Measurements from ENCODE around the gene UNC13D. TPM values are rescaled to one million over a fixed set of nuclear protein-coding genes. Genes with fewer than 3 reads are reported as not detected.

The UNC13D gene
- total RNA-seq, 1 donor from 2014 or later: 2.7 TPM

DNA sequence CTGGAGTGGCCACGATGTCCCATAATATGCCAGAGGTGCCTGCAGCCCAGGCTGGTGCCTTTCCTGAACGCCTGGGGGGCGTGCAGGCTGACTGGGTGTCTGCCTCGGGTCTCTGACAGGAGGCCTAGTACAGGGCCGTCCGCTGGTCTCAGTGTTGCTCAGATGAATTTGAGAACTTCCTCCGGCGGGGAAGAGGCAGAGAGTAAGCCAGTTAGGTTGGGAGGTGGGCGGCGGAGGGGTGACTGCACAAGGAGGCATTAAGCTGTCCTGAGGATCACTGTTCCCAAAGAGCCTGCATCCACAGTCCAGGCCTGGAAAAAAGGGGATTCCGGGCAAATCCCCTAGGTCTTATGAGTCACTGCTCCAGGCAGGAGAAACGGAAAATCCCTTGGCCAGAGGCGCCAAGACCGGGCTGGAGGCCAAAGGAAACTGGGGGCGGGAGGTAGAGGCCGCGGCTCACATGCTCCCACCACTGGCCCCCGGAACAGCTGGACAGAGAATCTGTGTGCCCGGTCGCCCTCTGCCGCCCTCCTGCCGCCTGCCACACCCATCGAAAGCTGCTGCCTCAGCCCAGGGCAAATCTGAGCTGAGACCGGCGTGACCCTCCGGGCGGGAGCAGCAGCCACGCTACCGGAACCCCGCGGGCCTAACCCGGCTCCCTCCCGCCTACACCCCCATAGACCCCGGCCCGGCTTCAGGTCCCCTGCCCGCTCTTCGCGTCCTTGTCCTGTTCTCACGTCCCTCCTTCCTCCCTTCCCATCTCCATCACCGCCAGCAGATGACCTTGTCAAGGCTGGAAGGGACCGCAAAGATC lies 32.9 kb upstream of the UNC13D start:
- TF ChIP-seq, protein P1, sequence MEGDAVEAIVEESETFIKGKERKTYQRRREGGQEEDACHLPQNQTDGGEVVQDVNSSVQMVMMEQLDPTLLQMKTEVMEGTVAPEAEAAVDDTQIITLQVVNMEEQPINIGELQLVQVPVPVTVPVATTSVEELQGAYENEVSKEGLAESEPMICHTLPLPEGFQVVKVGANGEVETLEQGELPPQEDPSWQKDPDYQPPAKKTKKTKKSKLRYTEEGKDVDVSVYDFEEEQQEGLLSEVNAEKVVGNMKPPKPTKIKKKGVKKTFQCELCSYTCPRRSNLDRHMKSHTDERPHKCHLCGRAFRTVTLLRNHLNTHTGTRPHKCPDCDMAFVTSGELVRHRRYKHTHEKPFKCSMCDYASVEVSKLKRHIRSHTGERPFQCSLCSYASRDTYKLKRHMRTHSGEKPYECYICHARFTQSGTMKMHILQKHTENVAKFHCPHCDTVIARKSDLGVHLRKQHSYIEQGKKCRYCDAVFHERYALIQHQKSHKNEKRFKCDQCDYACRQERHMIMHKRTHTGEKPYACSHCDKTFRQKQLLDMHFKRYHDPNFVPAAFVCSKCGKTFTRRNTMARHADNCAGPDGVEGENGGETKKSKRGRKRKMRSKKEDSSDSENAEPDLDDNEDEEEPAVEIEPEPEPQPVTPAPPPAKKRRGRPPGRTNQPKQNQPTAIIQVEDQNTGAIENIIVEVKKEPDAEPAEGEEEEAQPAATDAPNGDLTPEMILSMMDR (IDR thresholded peaks at IDR 0.05; ENCODE audit: insufficient read depth, low read depth, low read length): no peak
- TF ChIP-seq EZH2 (IDR thresholded peaks at IDR 0.05; ENCODE audit: insufficient read depth, low read length): no peak
- H3K27me3 ChIP-seq (ENCODE audit: insufficient read depth, low read length): peaks cover 5% of the 10 kb centered on the region
- Mint-ChIP-seq H3K9me3 (ENCODE audit: unreplicated experiment) (no peaks in the 10 kb centered on the region), H3K27me3 (ENCODE audit: low read depth, unreplicated experiment) (peaks cover 15% of the 10 kb centered on the region), H3K4me1 (ENCODE audit: low read depth, unreplicated experiment) (peaks cover 13% of the 10 kb centered on the region), H3K27ac (ENCODE audit: unreplicated experiment) (peak overlapping the region; percentile 75), H3K4me3 (ENCODE audit: unreplicated experiment) (peak overlapping the region; percentile 78), H3K36me3 (ENCODE audit: low read depth, unreplicated experiment) (peaks cover 2% of the 10 kb centered on the region)
- H2AFZ ChIP-seq (ENCODE audit: low read depth, low read length): peak overlapping the region; percentile 85
- H3K4me1 ChIP-seq (ENCODE audit: insufficient read depth, low read length): peaks cover 37% of the 10 kb centered on the region
- H4K20me1 ChIP-seq (ENCODE audit: insufficient read depth, low read length): peaks cover 4% of the 10 kb centered on the region
- H3K9me3 ChIP-seq (ENCODE audit: insufficient read depth, low read depth, low read length): no peaks in the 10 kb centered on the region
- H3K4me3 ChIP-seq (ENCODE audit: insufficient read depth, low read depth, low read length): peak overlapping the region; percentile 56
- H3K27ac ChIP-seq (ENCODE audit: low read depth, low read length): peak overlapping the region; percentile 82
- peak overlapping the region; percentile 93 for H3K4me2 ChIP-seq (ENCODE audit: low read length)
- peak overlapping the region; percentile 78 for H3K9ac ChIP-seq (ENCODE audit: low read length)
- no peak for FAIRE-seq
- peak; percentile 90 for DNase-seq (ENCODE audit: low read depth)
- H3K36me3 ChIP-seq (ENCODE audit: insufficient read depth, low read length): no peaks in the 10 kb centered on the region
- H3K79me2 ChIP-seq (ENCODE audit: insufficient read depth, low read length): no peaks in the 10 kb centered on the region

DNA sequence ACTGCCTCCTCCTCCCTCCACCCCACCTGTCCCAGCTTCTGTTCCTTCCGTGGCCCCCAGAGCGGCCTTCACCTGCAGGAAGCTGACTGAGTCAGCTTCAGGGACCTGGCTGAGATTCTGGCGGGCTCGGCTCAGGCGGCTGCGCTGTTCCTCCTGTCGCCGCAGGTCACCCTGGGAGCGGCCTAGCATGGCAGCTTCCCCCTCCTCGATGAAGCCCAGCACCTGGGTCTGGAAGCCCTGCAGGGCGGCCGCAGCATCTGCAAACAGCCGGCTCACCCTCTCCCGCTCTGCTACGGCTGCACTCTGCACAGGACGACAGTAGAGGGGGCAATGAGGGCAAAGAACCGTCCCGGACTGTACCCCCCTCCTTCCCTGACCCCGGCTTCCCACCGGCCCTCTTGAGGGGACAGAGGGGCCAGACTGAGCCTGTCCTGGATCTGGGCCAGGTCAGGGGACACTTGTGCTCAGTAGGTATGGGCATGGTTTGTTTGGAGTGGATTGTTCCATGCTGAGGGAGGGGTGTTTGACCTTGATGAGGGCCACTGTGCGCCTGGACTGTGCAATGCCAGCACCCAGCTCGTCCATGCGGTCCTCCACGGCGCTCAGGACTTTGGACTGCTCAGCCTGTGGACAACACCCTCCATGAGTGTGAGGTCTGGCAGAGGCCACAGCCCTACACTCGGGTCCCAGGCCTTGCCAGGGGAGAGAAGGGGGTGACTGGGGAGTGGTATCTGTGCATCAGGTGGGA lies 32.2 kb upstream of the UNC13D start:
- TF ChIP-seq, protein P1 (IDR thresholded peaks at IDR 0.05; ENCODE audit: insufficient read depth, low read depth, low read length): no peak
- no peak for TF ChIP-seq EZH2 (IDR thresholded peaks at IDR 0.05; ENCODE audit: insufficient read depth, low read length)
- no peak for FAIRE-seq
- no peaks in the 10 kb centered on the region for H3K9me3 ChIP-seq (ENCODE audit: insufficient read depth, low read depth, low read length)
- H2AFZ ChIP-seq (ENCODE audit: low read depth, low read length): peak overlapping the region; percentile 38
- H3K4me1 ChIP-seq (ENCODE audit: insufficient read depth, low read length): peaks cover 37% of the 10 kb centered on the region
- no peaks in the 10 kb centered on the region for H3K9me3 Mint-ChIP-seq (ENCODE audit: unreplicated experiment)
- H3K27me3 Mint-ChIP-seq (ENCODE audit: low read depth, unreplicated experiment): peaks cover 8% of the 10 kb centered on the region
- no peaks in the 10 kb centered on the region for H3K79me2 ChIP-seq (ENCODE audit: insufficient read depth, low read length)
- peak overlapping the region; percentile 69 for H3K27ac Mint-ChIP-seq (ENCODE audit: unreplicated experiment)
- peak overlapping the region; percentile 78 for H3K9ac ChIP-seq (ENCODE audit: low read length)
- peaks cover 2% of the 10 kb centered on the region for H3K27me3 ChIP-seq (ENCODE audit: insufficient read depth, low read length)
- peak overlapping the region; percentile 82 for H3K27ac ChIP-seq (ENCODE audit: low read depth, low read length)
- H3K4me2 ChIP-seq (ENCODE audit: low read length): peak overlapping the region; percentile 93
- peaks cover 2% of the 10 kb centered on the region for H3K36me3 Mint-ChIP-seq (ENCODE audit: low read depth, unreplicated experiment)
- peak overlapping the region; percentile 78 for H3K4me3 Mint-ChIP-seq (ENCODE audit: unreplicated experiment)
- H3K4me1 Mint-ChIP-seq (ENCODE audit: low read depth, unreplicated experiment): peaks cover 13% of the 10 kb centered on the region
- peak overlapping the region; percentile 56 for H3K4me3 ChIP-seq (ENCODE audit: insufficient read depth, low read depth, low read length)
- no peak for DNase-seq (ENCODE audit: low read depth)
- peaks cover 4% of the 10 kb centered on the region for H4K20me1 ChIP-seq (ENCODE audit: insufficient read depth, low read length)
- no peaks in the 10 kb centered on the region for H3K36me3 ChIP-seq (ENCODE audit: insufficient read depth, low read length)
